ENCODE data around the gene ACCS. TPM values are rescaled to one million over a fixed set of nuclear protein-coding genes. Genes with fewer than 3 reads are reported as not detected.

ACCS gene
- polyA plus RNA-seq, 12 donors = 9.3 to 49.6 (median 15.2) TPM; not detected in 1

GRCh38 chr11:44128729-44129128 is 62.7 kb downstream of the ACCS start:
- no peak for DNase-seq

- no peak for DNase-seq
Observed at GRCh38 chr11:44130751-44131150, 64.7 kb downstream of the ACCS start.

DNA sequence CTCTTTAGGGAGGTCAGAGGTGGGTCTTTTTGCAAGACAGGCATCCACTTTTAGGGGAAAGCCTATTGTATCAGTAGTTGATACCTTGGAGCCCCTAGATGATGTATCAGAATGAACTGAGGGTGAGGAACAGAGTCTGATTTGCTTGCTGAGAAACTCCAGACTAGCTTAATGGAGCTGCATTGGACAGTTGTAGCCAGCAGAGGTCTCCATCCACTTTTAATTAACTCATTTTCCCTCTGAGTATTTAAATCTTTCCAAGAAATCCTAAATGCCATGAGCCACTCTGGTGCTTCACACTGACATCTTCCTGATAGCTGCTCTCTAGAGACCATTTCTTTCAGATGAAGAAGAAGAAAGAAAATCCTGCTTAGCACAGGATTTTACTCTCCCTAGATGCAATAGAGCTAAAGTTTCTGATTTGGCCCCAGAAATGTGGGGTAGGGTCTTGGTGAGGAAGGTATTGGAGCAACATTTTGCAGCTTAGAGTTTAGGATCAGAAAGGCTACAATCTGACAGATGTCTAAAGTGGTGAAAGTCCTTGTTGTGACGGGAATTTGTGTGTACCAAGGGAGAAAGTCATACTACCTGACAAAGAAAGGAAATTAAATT is 67.4 kb downstream of the ACCS start:
- DNase-seq = peak; percentile 37

Other genes with a start within 250 kb of the ACCS start
- 10 to 100 TPM in 11 of 12 donors, not detected in 1; 18.4 to 35.1 (median 25.6) TPM for gene ALKBH3, start 185.4 kb upstream of the ACCS start, polyA plus RNA-seq (ENCODE audit: insufficient read length in 12 of 12)
- 10 to 100 TPM in 10 of 12 donors, 1 to 10 TPM in 1, not detected in 1; 8.2 to 38.1 (median 18.6) TPM for gene C11orf96, start 123.6 kb upstream of the ACCS start, polyA plus RNA-seq (ENCODE audit: insufficient read length in 12 of 12)
- not detected for gene ACCSL, start 18.3 kb upstream of the ACCS start, polyA plus RNA-seq (ENCODE audit: insufficient read length in 12 of 12)
- gene EXT2, start 29.4 kb downstream of the ACCS start, polyA plus RNA-seq (ENCODE audit: insufficient read length in 12 of 12) = 10 to 100 TPM in 11 of 12 donors, not detected in 1; 41.0 to 69.1 (median 59.1) TPM
- 1 to 10 TPM in 9 of 12 donors, under 1 TPM in 2, not detected in 1; 0.62 to 4.3 (median 2.1) TPM for gene ALX4, start 243.9 kb downstream of the ACCS start, polyA plus RNA-seq (ENCODE audit: insufficient read length in 12 of 12)